HuH-7.5 (cell line): ENCODE data around the gene XIRP2.
"Not testable (repeated sequence)": the region's sequence is repeated elsewhere in the genome, so short reads cannot be mapped to it uniquely, and the experiment has no call there.

Experiments
- DNase-seq: peaks from one replicate; pipeline ENCODE4 v3.0.0; 2011; ENCODE audit warnings: low spot score

XIRP2 gene

DNA sequence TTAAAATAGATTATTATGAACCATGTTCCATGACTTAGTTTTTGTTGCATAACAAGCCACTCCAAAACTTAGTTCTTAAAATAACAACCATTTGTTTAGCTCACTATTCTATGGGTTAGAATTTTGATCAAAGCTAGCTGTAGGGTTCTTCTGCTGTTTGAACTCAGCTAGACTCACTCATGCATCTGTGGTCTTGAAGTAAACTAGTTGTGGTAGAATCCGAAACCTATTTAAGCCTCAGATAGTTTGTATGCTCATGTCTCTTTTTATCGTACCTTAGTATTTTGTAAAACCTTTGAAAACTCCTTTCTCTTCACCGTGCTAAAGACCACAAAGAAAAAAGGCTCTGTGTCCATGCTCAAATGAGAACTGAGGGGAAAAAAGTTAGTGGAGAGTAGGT is 166.6 kb downstream of the XIRP2 start:
- DNase-seq: no peak

- no peak for DNase-seq
Observed at GRCh38 chr2:167057446-167057845, 169.2 kb downstream of the XIRP2 start.

DNA sequence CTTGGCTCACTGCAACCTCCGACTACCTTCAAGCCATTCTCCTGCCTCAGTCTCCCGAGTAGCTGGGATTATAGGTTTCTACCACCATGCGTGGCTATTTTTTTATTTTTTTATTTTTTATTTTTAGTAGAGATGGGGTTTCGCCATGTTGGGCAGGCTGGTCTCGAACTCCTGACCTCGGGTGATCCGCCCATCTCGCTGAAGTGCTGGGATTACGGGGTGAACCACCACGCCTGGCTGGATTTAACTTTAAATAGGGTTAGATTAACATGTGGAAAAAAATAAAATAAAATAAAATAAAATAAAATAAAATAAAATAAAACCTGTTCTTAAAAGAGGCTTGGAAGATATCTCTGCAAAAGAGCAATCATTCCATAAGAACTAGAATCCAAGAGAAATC is 170.9 kb downstream of the XIRP2 start:
- DNase-seq: no peak

GRCh38 chr2:167069855-167070254 is 181.6 kb downstream of the XIRP2 start:
- DNase-seq: peak; percentile 10

DNA sequence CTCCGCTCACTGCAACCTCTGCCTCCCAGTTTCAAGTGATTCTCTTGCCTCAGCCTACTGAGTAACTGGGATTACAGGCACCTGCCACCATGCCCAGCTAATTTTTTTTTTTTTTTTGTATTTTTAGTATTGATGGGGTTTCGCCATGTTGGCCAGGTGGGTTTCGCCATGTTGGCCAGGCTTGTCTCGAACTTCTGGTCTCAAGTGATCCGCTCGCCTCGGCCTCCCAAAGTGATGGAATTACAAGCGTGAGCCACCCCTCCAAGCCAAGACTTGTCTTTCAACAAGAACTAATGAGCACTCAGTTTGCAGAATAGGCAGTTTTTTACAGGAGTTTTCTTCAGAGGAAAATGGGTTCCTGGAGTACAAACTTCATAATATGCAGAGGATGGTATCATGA is 187.4 kb downstream of the XIRP2 start:
- DNase-seq: not testable (repeated sequence)

DNA sequence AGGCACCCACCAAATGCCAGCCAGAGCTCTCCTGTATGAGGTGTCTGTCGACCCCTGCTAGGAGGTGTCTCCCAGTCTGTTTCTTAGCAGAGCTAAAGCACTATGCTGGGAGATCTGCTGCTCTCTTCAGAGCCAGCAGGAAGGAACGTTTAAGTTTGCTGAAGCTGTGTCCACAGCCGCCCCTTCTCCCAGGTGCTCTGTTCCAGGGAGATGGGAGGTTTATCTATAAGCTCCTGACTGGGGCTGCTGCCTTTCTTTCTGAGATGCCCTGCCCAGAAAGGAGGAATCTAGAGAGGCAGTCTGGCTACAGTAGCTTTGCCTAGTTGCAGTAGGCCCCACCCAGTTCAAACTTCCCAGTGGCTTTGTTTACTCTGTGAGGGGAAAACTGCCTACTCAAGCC is 210.7 kb downstream of the XIRP2 start:
- DNase-seq: not testable (repeated sequence)

- DNase-seq: no peak
Observed at GRCh38 chr2:167100506-167100905, 212.2 kb downstream of the XIRP2 start.

DNA sequence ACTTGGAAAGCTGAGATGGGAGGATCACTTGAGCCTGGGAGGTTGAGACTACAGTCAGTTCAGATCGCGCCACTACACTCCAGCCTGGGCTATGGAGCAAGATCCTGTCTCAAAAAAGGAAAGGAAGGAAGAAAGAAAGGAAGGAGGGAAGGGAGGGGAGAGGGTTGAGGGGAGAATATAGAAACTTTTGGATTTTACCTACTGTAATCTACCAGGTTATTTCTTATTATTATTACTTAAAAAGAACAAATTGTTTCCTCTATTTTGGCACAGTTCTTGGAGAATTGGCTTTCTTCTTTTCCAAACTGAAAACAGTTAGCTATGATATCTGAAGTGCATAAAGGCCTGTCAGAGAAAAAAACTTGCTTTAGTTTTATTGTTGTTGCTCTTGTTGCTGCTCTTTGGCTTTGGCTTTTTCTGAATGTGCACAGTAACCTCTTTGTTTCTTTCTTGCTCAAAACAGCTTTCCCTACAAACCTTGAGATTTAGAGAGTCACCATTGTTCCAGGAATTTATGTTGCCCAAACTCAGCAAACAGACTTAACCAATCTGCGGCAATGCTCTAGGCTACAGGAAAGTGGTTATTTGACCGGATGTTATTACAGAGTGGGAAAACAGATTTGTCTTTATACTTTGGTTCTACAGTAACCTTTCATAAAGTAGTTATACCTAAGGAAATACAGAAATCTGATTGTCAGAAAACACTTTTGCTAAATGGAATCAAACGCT is 214.9 kb downstream of the XIRP2 start:
- DNase-seq: no peak

GRCh38 chr2:167103757-167104133 is 215.5 kb downstream of the XIRP2 start:
- DNase-seq: no peak

- DNase-seq: no peak
Observed at GRCh38 chr2:167104691-167105090, 216.4 kb downstream of the XIRP2 start.

- not testable (repeated sequence) for DNase-seq
Observed at GRCh38 chr2:167109682-167110081, 221.4 kb downstream of the XIRP2 start.

DNA sequence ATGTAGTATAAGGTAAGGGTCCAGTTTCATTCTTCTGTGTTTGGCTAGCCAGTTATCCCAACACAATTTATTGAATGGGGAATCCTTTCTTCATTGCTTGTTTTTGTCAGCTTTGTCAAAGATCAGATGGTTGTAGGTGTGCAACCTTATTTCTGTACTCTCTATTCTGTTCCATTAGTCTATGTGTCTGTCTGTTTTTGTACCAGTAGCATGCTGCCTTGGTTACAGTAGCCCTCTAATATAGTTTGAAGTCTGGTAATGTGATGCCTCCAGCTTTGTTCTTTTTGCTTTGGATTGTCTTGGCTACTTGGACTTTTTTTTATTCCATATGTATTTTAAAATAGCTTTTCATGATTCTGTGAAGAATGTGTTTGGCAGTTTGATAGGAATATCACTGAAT is 222.1 kb downstream of the XIRP2 start:
- no peak for DNase-seq

GRCh38 chr2:167114018-167114417 is 225.7 kb downstream of the XIRP2 start:
- no peak for DNase-seq

- no peak for DNase-seq
Observed at GRCh38 chr2:167115541-167115940, 227.3 kb downstream of the XIRP2 start.

DNA sequence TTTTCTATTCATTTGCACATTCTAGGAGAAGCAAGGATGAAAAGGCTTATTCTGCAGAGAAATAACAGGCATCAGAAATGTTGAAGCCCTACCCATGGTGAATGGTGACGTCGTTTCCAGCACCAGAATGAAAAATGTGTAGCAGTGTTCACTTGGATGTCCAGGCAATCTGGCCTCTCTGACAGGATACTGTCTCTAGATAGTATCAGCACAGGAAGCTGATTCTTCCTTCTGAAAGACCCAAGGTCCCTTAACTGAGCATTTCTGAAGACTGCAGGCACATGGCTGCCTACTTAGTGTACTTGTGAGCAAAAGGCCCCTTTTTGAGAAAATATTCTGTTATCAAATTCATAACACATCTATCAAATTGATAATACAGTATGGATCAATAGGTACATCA is 234.1 kb downstream of the XIRP2 start:
- no peak for DNase-seq

- no peak for DNase-seq
Observed at GRCh38 chr2:167126165-167126564, 237.9 kb downstream of the XIRP2 start.

DNA sequence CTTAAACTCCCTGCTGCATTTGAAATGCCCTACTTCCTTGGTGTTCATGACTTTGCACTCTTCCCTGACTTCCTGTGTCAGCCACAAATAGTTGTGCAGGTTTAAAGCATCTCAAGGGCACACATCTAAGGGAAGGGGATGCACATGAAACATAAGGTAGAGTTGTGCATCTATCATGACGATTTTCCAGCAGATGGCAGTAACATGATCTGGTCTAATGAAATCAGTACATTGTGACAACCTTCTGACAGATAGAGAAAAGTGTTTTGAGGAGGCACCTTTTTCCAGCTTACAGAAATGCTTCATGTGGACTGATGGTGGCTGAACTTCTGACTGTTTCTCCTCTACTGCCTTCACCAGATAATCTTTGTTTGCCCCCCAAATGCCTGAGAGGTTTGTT is 238.9 kb downstream of the XIRP2 start:
- DNase-seq: no peak

GRCh38 chr2:167128130-167128529 is 239.8 kb downstream of the XIRP2 start:
- DNase-seq: no peak

DNA sequence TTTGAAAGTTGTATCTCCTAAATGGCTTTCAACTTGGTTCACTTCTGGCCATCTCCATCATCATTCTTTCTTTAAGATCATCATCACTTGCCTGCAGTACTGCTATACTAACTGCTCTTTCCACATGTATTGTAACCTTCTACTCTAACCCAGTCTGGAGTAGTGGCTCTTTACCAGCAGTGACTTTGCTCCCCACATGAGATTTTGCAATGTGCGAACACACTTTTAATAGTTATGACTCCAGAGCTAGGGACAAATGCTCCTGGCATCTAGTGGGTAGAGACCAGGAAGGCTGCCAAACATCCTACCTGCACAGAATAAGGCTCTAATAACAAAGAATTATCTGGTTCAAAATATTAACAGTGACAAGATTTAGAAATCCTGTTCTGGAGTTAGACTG is 243.8 kb downstream of the XIRP2 start:
- no peak for DNase-seq

GRCh38 chr2:167132906-167133555 is 244.8 kb downstream of the XIRP2 start:
- DNase-seq: no peak

DNA sequence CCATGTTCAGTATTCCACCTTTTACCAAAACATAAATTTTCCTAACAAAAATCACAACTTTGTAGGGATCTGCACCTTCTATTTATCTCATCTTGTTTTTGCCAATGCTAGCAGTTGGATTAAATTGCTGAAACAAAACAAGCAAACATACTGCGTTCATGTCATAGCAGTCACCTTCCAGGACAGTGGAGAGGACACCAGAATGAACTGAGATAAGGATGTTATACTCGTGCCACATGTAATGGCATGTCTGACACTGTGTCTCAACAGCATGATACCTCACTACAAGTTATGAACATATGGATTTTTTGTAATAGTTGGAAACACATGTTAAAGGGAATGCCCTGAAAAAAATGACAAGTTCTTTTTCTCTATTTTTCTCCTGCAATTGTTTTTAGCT is 245.3 kb downstream of the XIRP2 start:
- DNase-seq: no peak

DNA sequence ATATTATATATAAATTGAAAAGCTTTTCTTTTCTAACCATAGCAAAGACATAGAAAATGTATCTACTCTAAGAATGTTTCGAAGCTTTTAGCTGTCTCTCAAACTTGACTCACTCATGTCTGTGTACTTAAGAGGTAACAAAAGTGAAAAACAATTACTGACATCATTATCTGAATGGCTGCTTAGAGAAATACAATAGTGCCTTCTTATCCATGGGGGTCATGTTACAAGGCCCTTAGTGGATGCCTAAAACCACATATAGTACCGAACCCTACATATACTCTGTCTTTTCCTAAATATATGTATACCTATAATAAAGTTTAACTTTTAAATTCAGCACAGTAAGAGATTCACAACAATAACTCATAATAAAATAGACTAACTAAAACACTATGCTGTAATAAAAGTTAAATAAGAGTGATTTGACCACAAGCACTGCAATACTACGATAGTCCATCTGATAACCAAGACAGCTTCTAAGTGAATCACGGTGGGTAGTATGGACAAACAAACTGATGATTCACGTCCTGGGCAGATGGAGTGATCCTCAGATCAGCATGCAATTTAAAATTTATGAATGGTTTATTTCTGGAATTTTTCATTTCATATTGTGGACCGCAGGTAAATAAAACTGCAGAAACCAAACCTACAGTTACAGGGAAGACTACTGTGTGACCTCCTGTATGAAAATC is 246.2 kb downstream of the XIRP2 start:
- DNase-seq: no peak

DNA sequence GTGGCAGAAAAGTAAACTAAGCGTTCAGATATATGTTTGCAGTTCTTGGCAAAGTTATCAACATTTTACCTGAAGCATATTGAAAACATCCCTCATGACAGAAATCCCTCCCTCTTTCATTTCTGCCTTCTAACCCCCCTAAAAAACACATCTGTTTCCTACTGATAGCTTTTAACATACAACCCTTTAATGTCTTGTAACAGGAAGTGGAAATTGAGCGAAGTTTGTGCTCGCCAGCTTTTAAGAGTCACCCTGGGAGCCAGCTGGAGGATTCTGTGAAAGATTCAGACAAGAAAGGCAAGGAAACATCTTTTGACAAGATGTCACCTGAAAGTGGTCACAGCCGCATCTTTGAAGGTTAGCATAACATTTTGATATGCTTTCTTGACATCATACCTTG is 247.4 kb downstream of the XIRP2 start:
- DNase-seq: no peak
